Prostate gland (tissue), 2 donors: ENCODE data around the gene IFI35.

Source experiments
- CTCF ChIP-seq, 4 experiments: fragments of 200-600 bp in 2 of 4; fragments of 450-650 bp in 2 of 4; sonication (generic) in 2 of 4; IDR thresholded peaks; 1 replicate in 3 of 4; 2 replicates in 1 of 4; pipeline ENCODE4 v1.5.1; 2016 to 2019; ENCODE audit warnings: antibody characterized with exemption in 4 of 4, mild to moderate bottlenecking in 2 of 4, moderate library complexity in 2 of 4
- POLR2A ChIP-seq: fragments of 450-650 bp; IDR thresholded peaks from one replicate; pipeline ENCODE4 v1.6.1; 2016; ENCODE audit warnings: antibody characterized with exemption, mild to moderate bottlenecking
- POLR2AphosphoS5 ChIP-seq: sonication (generic); formaldehyde crosslinking; IDR thresholded peaks from one replicate; pipeline ENCODE4 v1.6.1; 2017; ENCODE audit warnings: antibody characterized with exemption

- no peak for TF ChIP-seq CTCF (IDR thresholded peaks at IDR 0.05)
- TF ChIP-seq POLR2A, result no peak
- TF ChIP-seq POLR2AphosphoS5, result no peak
These were observed 33.1 kb downstream of the IFI35 start for GRCh38 chr17:43039646-43040045.
